Measurements from ENCODE around the gene RPS17. TPM values are rescaled to one million over a fixed set of nuclear protein-coding genes. Genes with fewer than 3 reads are reported as not detected.

The RPS17 gene
- total and polyA plus RNA-seq, 2 of the 4 experiments (the other 2 are of a cell fraction) = 2,617 to 4,201 TPM

- H2AK5ac ChIP-seq (ENCODE audit: low read depth, low read length) = no peak overlapping the region; the same call in 1 of the 2 replicates
- H3K27me3 ChIP-seq (ENCODE audit: control insufficient read depth, insufficient read depth, low read length) = no peaks in the 10 kb centered on the region
- H4K91ac ChIP-seq (ENCODE audit: insufficient read depth, low read depth, low read length) = no peak overlapping the region
- WGBS, 2 experiments (ENCODE audit: extremely low coverage in 2 of 2, insufficient read length in 1 of 2) = no CpG with 5 or more reads among the region's 1 CpG
- H3K9me3 ChIP-seq (ENCODE audit: control insufficient read depth, insufficient read depth, low read length) = no peaks in the 10 kb centered on the region
- H3K9ac ChIP-seq (ENCODE audit: low read depth, low read length) = no peak overlapping the region
- no peak overlapping the region for H3K4me2 ChIP-seq (ENCODE audit: low read depth, low read length)
- H3K27ac ChIP-seq (ENCODE audit: insufficient read depth, low read length) = no peak overlapping the region
- H3K79me1 ChIP-seq (ENCODE audit: low read depth in 1 of 2, low read length in 2 of 2) = no peaks in the 10 kb centered on the region
- BruUV-seq (replicated peaks) = no TSS peak
- intact Hi-C loops (cut with micrococcal nuclease) (no loop called here), dilution Hi-C loops (cut with HindIII; ENCODE audit: low sequenced_read_pairs, unreplicated experiment) (no loop called here), in situ Hi-C loops (cut with MboI; ENCODE audit: low sequenced_read_pairs) (no loop called here)
- H3K23ac ChIP-seq (ENCODE audit: low read depth, low read length) = no peak overlapping the region
- H3K56ac ChIP-seq (ENCODE audit: extremely low read depth, insufficient read depth, low read length) = no peak overlapping the region
- POLR2A ChIA-PET (ENCODE audit: unreplicated experiment) = no interaction called here
- H4K5ac ChIP-seq (ENCODE audit: low read depth, low read length) = no peak overlapping the region
- ATAC-seq (ENCODE audit: low read depth) (no peak), DNase-seq (no peak)
- no peak overlapping the region for H2BK5ac ChIP-seq (ENCODE audit: low read depth, low read length, poor library complexity, severe bottlenecking)
- H2BK120ac ChIP-seq (ENCODE audit: low read depth, low read length) = no peak overlapping the region
- peaks cover 2% of the 10 kb centered on the region for H3K36me3 ChIP-seq (ENCODE audit: control insufficient read depth, insufficient read depth, low read length)
- H3K9me1 ChIP-seq (ENCODE audit: insufficient read depth, low read length) = no peaks in the 10 kb centered on the region; the same call in 1 of the 2 replicates
- H4K8ac ChIP-seq (ENCODE audit: low read depth in 2 of 2, low read length in 2 of 2) = no peak overlapping the region
- TF ChIP-seq FOS (IDR thresholded peaks at IDR 0.05; ENCODE audit: low read depth, low read length) (no peak), USF2 (IDR thresholded peaks at IDR 0.05; ENCODE audit: low read depth, low read length) (no peak)
- no peak overlapping the region for H2BK15ac ChIP-seq (ENCODE audit: low read depth, low read length)
- H3K18ac ChIP-seq (ENCODE audit: low read depth, low read length) = no peak overlapping the region
- CTCF ChIA-PET = interaction anchor here (0.6 kb wide), 1 partner anchor 52 kb away, joined by 3 read pairs; no protein-coding TSS in a partner anchor
- H2BK20ac ChIP-seq (ENCODE audit: low read depth, low read length) = no peak overlapping the region
- no peak overlapping the region for H2AFZ ChIP-seq (replicated peaks; ENCODE audit: low read length, poor library complexity)
- H3K4me1 ChIP-seq (ENCODE audit: control insufficient read depth, insufficient read depth, low read length) = no peaks in the 10 kb centered on the region
- no peak overlapping the region for H3K4ac ChIP-seq (ENCODE audit: low read depth, low read length)
- no peak overlapping the region for H3K14ac ChIP-seq (replicated peaks; ENCODE audit: low read depth, low read length)
- no peak overlapping the region for H3K4me3 ChIP-seq (ENCODE audit: insufficient read depth, low read depth, low read length)
- H4K20me1 ChIP-seq (ENCODE audit: insufficient read depth, low read length) = no peaks in the 10 kb centered on the region
- H2AK9ac ChIP-seq (replicated peaks; ENCODE audit: low read depth, low read length, poor library complexity) = no peak overlapping the region
These were observed 14.1 kb upstream of the RPS17 start for GRCh38 chr15:82554351-82554750.

Data from IMR-90 (cell line).